Type B pancreatic cell (in vitro differentiated cells): ENCODE results near the gene CXCR1. TPM values are rescaled to one million over a fixed set of nuclear protein-coding genes. Genes with fewer than 3 reads are reported as not detected.

Experiments
- DNase-seq: peaks from one replicate; pipeline ENCODE4 v3.0.0; 2021; ENCODE audit warnings: mixed read lengths; ENCODE audit not compliant: unreplicated experiment; ENCODE audit errors: extremely low spot score
- H3K27ac Mint-ChIP-seq: 2 replicates; pipeline ENCODE4 v1.8.0; 2021; ENCODE audit warnings: mild to moderate bottlenecking, mixed read lengths
- H3K27me3 Mint-ChIP-seq: 2 replicates; pipeline ENCODE4 v1.8.0; 2021; ENCODE audit warnings: mixed read lengths
- H3K36me3 Mint-ChIP-seq: 2 replicates; pipeline ENCODE4 v1.8.0; 2021; ENCODE audit warnings: mixed read lengths
- H3K4me1 Mint-ChIP-seq: one replicate; pipeline ENCODE4 v1.8.0; 2021; ENCODE audit warnings: mixed read lengths; ENCODE audit not compliant: unreplicated experiment
- H3K4me3 Mint-ChIP-seq: 2 replicates; pipeline ENCODE4 v1.8.0; 2021; ENCODE audit warnings: mild to moderate bottlenecking, mixed read lengths
- H3K9me3 Mint-ChIP-seq: 2 replicates; pipeline ENCODE4 v1.8.0; 2021; ENCODE audit warnings: mixed read lengths
- total RNA-seq: library from RNA; stranded (reverse); gene quantifications from 2 replicates; pipeline ENCODE4 v1.2.1, GENCODE V29; 2021; ENCODE audit warnings: low replicate concordance
- TF ChIP-seq, protein P1 (sequence below): fragments of 200-600 bp; sonication (generic); conservative IDR thresholded peaks from 2 replicates; pipeline ENCODE4 v1.5.0; 2021; ENCODE audit warnings: antibody characterized with exemption, mild to moderate bottlenecking

The CXCR1 gene
- total RNA-seq, 1 donor from 2014 or later, result not detected

DNA sequence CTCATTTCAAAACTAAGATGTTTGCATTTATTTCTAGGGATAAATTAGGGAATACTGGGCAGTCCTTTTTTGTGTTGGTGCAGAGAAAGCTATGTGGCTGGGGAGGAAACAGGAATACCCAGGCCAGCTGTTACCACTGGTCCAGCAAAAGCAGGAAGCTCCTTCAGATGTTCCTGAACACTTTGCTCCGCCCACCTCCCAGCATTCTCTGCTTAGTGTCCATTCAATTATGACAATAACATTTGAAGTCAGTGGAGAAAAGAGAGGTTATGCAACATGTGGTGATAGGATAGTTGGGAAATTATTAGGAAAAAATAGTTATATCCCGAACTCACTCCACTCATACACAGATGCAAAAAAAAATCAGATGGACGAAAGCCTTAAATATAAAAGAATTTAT is 28.1 kb upstream of the CXCR1 start:
- Mint-ChIP-seq H3K4me3 (no peak overlapping the region), H3K27ac (no peak overlapping the region), H3K9me3 (no peaks in the 10 kb centered on the region), H3K36me3 (no peaks in the 10 kb centered on the region), H3K27me3 (peaks cover 6% of the 10 kb centered on the region), H3K4me1 (no peaks in the 10 kb centered on the region)
- no peak for DNase-seq
- TF ChIP-seq, protein P1, sequence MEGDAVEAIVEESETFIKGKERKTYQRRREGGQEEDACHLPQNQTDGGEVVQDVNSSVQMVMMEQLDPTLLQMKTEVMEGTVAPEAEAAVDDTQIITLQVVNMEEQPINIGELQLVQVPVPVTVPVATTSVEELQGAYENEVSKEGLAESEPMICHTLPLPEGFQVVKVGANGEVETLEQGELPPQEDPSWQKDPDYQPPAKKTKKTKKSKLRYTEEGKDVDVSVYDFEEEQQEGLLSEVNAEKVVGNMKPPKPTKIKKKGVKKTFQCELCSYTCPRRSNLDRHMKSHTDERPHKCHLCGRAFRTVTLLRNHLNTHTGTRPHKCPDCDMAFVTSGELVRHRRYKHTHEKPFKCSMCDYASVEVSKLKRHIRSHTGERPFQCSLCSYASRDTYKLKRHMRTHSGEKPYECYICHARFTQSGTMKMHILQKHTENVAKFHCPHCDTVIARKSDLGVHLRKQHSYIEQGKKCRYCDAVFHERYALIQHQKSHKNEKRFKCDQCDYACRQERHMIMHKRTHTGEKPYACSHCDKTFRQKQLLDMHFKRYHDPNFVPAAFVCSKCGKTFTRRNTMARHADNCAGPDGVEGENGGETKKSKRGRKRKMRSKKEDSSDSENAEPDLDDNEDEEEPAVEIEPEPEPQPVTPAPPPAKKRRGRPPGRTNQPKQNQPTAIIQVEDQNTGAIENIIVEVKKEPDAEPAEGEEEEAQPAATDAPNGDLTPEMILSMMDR, result no peak

DNA sequence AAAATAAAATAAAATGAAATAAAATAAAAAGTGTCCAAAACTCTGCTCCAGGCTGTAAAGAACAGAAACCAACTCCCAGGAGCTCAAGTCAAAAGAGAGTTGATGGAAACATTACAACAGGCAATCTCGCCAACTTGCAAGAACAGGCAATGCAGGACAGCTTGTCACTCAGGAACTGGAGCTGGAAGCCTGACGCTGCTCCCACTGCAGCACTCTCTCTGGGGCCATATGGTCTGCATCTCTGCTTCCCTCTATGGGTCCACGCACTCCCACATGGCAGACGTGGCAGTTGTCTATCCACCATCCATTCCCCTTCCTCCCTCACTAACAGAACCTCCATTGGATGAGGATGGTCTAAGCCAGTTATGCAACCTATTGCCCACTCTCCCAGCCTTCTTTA is 26.9 kb upstream of the CXCR1 start:
- Mint-ChIP-seq H3K27me3 (peaks cover under 1% of the 10 kb centered on the region), H3K27ac (no peak overlapping the region)

DNA sequence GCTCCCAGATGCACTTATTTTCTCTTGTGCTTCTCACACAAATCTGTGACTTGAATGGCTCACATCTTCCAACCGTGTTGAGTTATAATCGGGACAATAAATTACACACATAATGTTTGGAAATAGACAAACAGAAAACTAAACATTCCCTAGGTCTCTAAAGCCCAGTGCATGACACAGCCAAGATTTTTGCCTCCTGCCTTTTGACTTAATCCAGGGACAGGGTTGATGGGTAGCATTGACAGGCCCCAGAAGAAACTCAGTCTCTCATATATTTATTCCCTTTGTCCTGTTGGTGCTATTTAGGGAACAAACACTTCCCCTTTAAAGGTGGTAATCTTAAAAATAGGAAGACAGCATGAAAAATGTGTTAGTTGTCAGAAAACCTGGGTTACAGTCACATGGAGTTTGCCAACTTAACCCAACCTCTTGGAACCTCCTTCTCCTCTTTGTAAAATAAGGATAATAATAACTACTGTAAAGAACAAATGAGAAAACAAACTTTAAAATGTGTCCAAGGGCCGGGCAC is 26.2 kb upstream of the CXCR1 start:
- H3K27me3 Mint-ChIP-seq, result no peaks in the 10 kb centered on the region
- TF ChIP-seq, protein P1, result no peak
- no peak overlapping the region for H3K4me3 Mint-ChIP-seq
- no peak for DNase-seq
- H3K27ac Mint-ChIP-seq, result no peak overlapping the region
- H3K4me1 Mint-ChIP-seq, result no peaks in the 10 kb centered on the region
- no peaks in the 10 kb centered on the region for H3K9me3 Mint-ChIP-seq
- H3K36me3 Mint-ChIP-seq, result no peaks in the 10 kb centered on the region

More for the DNA sequence above, 26.9 kb upstream of the CXCR1 start:
- Mint-ChIP-seq H3K36me3 (no peaks in the 10 kb centered on the region), H3K9me3 (no peaks in the 10 kb centered on the region), H3K4me3 (no peak overlapping the region), H3K4me1 (no peaks in the 10 kb centered on the region)
- TF ChIP-seq, protein P1, result no peak
- DNase-seq, result no peak

DNA sequence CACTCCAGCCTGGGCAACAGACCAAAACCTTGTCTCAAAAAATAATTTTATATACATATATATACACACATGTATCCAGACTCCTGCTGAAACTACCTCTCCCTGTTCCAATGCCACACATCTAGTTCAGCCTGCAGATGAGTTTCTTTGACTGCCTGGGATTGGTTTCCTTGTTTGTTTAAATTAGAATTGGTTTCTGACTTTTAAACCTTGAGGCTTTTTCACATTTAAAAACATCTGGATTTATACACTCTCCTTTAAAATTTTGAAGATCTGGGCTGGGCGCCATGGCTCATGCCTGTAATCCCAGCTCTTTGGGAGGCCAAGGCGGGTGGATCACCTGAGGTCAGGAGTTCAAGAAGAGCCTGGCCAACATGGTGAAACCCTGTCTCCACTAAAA is 21.8 kb upstream of the CXCR1 start:
- TF ChIP-seq, protein P1, result no peak
- Mint-ChIP-seq H3K27ac (no peak overlapping the region), H3K27me3 (no peaks in the 10 kb centered on the region), H3K36me3 (no peaks in the 10 kb centered on the region), H3K4me3 (no peak overlapping the region), H3K9me3 (no peaks in the 10 kb centered on the region), H3K4me1 (no peaks in the 10 kb centered on the region)
- DNase-seq, result no peak

DNA sequence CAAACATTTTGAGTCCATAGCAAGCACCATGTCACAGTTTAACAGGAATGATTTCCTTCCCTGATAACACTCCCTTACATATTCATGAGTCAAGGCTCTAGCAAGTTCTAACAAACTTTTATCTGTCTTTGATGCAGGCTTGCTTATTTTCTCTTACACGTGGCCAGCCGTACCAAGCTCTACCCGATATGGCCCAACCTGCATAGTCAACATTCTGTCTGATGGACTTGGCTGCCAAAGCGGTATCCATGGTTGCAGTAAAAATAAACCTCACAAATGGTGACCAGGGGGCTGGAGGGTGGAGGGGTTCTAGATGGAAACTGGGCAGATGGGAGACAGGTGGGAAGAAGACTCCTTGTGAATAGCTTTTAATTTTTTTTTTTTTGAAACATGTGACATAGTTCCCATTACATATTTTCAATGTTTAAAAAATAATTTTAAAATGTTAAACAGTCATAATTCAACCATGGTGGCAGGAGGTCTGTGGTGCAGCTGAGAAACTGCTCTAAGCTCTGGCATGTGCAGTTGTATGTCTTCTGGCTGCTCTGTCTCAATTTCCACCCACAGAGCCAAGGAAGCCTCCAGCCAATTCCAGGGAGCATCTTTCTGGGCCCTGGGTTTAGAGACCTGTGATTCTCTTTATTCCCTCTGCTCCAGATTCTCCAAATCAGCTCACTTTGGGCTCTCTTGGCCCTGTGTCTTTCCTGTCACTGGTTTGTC is 20.7 kb upstream of the CXCR1 start:
- no peaks in the 10 kb centered on the region for H3K4me1 Mint-ChIP-seq
- no peak for DNase-seq
- TF ChIP-seq, protein P1, result no peak

More for the DNA sequence above, 20.7 kb upstream of the CXCR1 start:
- H3K27ac Mint-ChIP-seq, result no peak overlapping the region
- H3K4me3 Mint-ChIP-seq, result no peak overlapping the region
- no peaks in the 10 kb centered on the region for H3K36me3 Mint-ChIP-seq
- no peaks in the 10 kb centered on the region for H3K27me3 Mint-ChIP-seq
- no peaks in the 10 kb centered on the region for H3K9me3 Mint-ChIP-seq
